Gastroesophageal sphincter (tissue), 3 donors: ENCODE data around the gene MAP4K4.

ENCODE experiments used
- CTCF ChIP-seq, 4 experiments: fragments of 200-600 bp in 2 of 4; fragments of 450-650 bp in 2 of 4; sonication (generic) in 1 of 4; IDR thresholded peaks; one replicate each; pipeline ENCODE4 v1.5.1; 2017 to 2019; ENCODE audit warnings: antibody characterized with exemption in 4 of 4, mild to moderate bottlenecking in 2 of 4, moderate library complexity in 2 of 4
- EP300 ChIP-seq: sonication (generic); formaldehyde crosslinking; IDR thresholded peaks from one replicate; pipeline ENCODE4 v1.6.1; 2017; ENCODE audit warnings: antibody characterized with exemption, mild to moderate bottlenecking
- POLR2A ChIP-seq, 2 donors: fragments of 450-650 bp; IDR thresholded peaks; one replicate each; pipeline ENCODE4 v1.6.1; 2017; ENCODE audit warnings: antibody characterized with exemption in 2 of 2, mild to moderate bottlenecking in 2 of 2, moderate library complexity in 1 of 2
- POLR2AphosphoS5 ChIP-seq: sonication (generic); formaldehyde crosslinking; IDR thresholded peaks from one replicate; pipeline ENCODE4 v1.6.1; 2017; ENCODE audit warnings: antibody characterized with exemption

- no peak for TF ChIP-seq CTCF (IDR thresholded peaks at IDR 0.05)
- TF ChIP-seq POLR2A (IDR thresholded peaks at IDR 0.05): no peak
- no peak for TF ChIP-seq EP300
- TF ChIP-seq POLR2AphosphoS5: no peak
Observed at GRCh38 chr2:101729521-101730190, 32.1 kb downstream of the MAP4K4 start.
